ENCODE data around the gene HNRNPA1.

- TF ChIP-seq ZNF274 (IDR thresholded peaks at IDR 0.05; ENCODE audit: low read depth, low read length) (no peak), SUZ12 (IDR thresholded peaks at IDR 0.05; ENCODE audit: extremely low read depth, insufficient read depth, insufficient read length) (no peak)
These were observed 27.3 kb upstream of the HNRNPA1 start for GRCh38 chr12:54253240-54253639.
